HG03571 (cell line): ENCODE results near the gene BBS4.
"Not testable (repeated sequence)": the region's sequence is repeated elsewhere in the genome, so short reads cannot be mapped to it uniquely, and the experiment has no call there.

Experiments used
- ATAC-seq: cut with Tn5 transposase; IDR thresholded peaks from one replicate; pipeline ENCODE4 v1.9.1; 2021; ENCODE audit not compliant: unreplicated experiment

The BBS4 gene

GRCh38 chr15:72698938-72699337, 12.9 kb downstream of the BBS4 start:
- ATAC-seq, result no peak

- no peak for ATAC-seq
Measured at GRCh38 chr15:72700076-72700475, 14.1 kb downstream of the BBS4 start.

DNA sequence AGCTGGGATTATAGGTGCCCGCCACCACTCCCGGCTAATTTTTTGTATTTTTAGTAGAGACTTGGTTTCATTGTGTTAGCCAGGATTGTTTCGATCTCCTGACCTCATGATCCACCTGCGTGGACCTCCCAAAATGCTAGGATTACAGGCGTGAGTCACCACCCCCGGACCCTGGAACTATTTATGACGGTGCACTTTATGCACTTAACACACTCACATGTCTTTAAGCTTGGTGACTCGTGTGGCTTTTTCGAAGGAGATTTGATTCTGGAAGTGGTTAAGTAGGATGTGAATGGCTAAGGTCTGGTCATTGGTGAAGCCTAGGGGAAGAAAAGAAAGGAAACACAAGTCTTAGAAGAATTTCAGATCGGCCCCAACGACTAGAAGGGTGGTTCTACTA, 20.3 kb downstream of the BBS4 start:
- no peak for ATAC-seq

DNA sequence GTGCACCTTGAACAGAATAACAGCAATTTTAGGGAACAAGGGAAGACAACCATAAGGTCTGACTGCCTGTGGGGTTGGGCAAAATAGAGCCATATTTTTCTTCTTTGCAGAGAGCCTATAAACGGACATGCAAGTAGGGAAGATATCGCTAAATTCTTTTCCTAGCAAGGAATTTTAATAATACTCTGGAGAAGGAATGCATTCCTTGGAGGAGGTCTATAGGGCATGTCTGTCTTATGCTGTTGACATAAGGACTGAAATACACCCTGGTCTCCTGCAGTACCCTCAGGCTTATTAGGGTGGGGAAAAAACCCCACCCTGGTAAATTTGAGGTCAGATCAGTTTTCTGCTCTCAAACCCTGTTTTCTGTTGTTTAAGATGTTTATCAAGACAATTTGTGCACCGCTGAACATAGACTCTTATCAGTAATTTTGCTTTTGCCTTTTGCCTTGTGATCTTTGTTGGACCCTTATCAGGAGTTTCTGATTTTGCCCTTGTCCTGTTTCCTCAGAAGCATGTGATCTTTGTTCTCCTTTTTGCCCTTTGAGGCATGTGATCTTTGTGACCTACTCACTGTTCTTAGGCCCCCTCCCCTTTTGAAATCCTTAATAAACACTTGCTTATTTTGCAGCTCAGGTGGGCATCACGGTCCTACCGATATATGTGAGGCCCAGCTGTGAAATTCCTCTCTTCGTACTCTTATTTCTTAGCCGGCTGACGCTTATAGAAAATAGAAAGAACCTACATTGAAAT, 22.7 kb downstream of the BBS4 start:
- not testable (repeated sequence) for ATAC-seq

DNA sequence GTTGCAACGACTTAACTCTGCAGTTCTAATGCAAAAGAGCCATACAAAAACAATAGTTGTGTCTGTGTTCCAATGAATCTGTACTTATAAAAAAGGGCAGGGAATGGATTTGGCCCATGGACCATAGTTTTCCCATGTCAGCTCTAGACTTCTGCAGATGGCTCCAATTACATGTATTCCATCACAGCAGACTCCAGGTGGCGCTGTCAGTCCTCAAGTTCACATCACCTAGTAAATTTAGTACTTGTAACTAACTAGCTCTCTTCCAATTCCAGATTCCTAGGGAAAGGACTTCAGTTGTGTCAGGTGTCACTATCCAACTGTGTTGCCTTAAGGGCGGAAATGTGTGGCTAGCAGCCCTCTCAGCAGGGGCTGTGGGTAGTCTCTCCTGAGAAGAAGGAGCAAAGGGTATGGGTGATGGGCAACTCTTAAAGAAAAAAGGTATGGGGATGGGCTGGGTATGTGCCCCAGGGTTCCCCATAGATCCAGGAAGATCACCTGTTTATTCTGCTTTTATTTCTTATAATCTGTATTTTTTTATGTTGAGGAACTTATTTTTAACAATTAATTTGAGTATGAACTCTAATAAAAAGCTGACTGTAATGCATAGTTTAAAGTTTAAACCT, 36.2 kb downstream of the BBS4 start:
- no peak for ATAC-seq

DNA sequence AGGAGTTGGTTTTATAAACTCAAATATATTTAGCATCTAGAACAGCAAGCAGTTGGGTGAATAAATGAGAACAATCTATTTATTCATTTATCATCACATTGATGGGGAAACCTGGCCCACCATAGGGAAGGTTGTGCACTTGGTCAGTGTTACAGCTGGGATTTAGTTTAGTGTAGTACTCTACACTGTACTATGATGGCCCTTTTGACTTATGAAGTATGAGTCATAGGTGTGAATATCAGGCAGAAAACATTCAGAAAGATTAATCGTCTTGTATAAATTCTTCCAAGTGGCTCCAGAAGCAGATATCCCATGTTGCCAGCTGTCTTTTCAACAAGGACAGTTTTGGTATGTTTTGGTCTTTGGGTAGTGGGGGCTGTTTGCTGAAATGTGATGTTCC, 38.0 kb downstream of the BBS4 start:
- no peak for ATAC-seq

- ATAC-seq, result no peak
Measured at GRCh38 chr15:72725446-72725845, 39.4 kb downstream of the BBS4 start.

GRCh38 chr15:72725851-72726250, 39.8 kb downstream of the BBS4 start:
- not testable (repeated sequence) for ATAC-seq

DNA sequence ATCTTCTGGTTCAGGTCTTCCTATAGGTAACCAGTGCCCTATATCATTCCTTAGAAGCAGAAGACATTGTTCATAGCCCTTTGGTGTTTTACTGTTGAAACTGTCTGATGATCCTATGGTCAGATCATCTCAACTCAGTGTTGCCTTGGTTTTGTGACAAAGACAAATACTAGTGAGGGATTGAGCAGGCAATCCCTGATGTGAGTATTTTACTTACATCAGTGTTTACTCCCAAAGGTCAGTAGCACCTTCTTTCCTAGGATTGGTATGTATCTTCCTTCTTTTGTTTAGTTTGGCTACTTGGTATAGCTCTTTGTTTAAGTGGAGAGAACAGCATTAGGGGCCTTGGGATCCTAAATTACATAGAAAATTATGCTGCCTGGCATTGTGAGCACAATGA, 41.1 kb downstream of the BBS4 start:
- ATAC-seq, result no peak

DNA sequence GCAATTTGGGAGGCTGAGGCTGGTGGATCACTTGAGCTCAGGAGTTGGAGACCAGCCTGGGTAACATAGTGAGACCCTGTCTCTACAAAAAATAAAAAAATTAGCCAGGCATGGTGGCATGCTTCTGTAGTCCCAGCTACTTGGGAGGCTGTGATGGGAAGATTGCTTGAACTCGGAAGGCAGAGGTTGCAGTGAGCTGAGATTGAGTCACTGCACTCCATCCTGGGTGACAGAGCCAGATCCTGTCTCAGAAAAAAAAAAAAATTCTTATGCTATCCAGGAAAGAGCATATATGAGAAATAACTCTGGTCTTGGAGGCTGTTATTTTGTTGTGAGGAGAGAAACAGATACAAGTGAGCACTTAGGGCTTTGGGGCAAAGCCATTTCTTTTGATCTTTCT, 42.2 kb downstream of the BBS4 start:
- not testable (repeated sequence) for ATAC-seq

GRCh38 chr15:72728821-72729220, 42.8 kb downstream of the BBS4 start:
- ATAC-seq, result no peak

DNA sequence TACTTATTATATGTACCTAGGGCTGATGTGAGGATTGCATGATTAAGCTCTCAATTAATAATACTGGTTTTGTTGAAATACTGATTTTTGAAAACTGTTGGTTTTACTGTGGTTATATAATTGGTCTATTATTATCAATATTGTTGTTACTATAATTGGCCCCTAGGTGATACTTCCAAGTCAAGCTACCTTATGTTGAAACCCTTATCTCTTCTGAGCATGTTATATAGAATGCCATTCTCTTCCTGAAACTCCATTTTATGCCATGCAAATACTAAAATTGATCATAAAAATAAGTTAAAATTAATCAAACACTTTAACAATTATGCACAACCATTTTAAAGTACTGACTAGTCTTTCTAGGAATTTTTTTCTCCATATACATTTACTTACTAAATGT, 46.1 kb downstream of the BBS4 start:
- ATAC-seq, result no peak

DNA sequence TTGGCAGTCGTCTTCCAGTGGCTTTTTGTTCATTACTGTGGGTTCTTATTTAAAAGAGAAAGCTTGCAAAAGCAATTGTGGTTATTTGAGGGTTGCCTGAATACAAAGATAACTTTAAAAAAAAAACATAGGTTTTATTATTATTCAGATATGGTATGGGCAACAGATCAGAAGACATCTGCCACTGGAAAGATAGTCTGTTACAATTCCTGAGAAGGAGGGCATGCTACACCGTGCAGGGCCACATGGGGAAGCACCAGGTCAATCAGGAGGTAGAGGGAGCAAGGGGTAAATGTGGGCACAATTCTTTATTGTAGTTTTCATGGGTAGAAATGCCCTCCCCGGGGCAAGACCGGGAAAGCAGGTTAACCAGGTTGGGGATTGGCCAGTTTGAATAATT, 46.5 kb downstream of the BBS4 start:
- no peak for ATAC-seq

DNA sequence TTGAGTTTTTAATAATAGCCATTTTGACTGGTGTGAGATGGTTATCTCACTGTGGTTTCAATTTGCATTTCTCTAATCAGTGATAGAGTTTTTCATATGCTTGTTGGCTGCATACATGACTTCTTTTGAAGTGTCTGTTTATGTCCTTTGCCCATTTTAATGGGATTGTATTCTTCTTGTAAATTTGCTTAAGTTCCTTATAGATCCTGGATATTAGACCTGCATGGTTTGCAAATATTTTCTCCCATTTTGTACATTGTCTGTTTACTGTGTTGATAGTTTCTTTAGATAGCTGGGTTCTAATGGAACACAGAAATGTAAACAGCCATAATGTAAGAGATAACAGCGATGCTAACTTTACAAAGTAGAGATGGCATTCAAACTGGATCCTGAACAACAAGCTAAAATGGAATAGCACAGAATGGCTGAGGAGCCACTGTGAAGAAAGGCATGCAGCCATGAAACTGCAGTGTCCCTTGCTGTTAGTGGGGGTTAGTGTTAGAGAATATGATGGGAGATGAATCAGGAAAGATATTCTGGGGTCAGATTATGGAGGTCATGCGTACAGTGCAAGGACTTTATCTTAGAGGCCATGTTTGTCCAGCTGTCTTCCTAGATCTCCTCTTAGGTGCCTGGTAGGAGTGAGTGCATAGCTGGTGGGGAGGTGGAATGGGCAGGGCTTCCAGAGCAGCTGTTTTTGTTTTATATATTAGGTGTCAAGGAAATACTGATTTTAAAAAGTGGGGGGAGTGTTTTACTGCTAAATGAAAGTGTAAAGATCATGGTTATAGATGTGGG, 48.1 kb downstream of the BBS4 start:
- no peak for ATAC-seq

DNA sequence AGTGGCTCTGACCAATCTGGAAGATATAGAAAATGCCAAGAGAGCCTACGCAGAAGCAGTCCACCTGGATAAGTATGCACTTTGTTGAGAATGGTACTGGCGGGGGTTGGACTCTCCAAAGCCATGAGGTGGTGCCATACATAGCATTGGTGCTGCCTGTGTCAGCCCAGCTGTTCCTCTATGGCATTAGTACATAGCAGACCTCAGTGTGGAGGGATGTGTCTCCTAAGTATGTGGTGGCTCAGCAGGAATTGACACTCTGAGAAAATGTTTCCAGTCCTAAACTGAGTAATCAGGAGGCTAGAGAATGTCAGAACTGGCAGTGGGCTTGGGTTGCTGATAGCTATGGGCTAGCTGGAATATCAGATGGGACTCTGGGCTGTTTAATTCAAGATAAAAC, 49.1 kb downstream of the BBS4 start:
- no peak for ATAC-seq

DNA sequence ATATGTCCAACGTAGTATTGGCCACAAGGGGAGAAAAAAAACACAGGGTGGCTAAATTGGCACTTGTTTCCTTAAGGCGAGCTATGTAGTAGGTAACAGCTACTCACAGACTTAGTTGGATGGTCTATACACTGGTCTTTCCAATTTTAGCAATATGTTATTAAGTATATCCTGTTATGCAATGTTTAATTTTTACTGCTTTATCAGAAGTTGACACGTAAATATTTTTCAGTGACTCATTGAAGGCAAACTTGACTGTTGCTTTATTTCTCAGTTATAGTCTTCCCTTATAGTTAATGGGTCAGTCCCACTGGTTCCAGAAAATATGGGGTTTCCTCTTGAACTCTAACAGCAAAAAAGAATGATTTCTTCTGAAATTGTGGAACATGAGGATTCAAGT, 51.1 kb downstream of the BBS4 start:
- ATAC-seq, result no peak

DNA sequence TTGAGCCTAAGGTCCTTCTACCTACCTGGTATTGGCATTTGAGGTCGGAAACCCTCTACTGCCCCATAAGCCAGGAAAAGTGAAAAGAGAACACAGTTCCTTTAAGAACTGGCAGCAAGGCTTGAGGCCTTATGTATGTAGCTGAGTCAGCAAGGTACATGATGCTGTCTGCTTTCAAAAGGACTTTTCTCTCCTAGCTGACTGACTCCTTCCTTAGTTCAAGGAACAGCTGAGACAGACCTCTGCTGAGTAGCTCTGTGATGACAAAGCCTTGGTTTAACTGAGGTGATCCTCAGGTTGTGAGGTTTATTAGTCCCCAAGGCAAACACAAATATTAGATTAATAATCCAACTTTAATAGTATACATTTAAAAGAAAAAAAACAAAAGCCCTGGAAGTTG, 51.7 kb downstream of the BBS4 start:
- no peak for ATAC-seq

DNA sequence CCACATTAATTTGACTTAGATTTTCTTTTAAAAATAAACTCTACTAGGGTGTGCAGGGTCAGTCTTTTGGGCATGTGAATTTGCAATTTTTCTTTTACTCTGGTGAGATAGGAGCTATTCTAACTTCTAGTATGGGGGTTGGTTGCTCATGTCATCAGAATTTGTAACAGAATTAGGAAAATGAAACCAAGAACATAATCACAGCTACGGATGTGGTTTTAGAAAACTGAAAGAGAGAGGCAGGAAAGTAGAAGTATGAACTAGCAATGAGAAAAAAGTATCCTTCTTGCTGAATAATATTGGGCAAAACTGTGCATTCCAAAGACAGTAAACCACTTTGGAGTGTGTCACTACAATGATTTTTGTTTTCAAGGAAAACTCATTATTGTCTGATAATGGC, 54.2 kb downstream of the BBS4 start:
- ATAC-seq, result peak; percentile 80

DNA sequence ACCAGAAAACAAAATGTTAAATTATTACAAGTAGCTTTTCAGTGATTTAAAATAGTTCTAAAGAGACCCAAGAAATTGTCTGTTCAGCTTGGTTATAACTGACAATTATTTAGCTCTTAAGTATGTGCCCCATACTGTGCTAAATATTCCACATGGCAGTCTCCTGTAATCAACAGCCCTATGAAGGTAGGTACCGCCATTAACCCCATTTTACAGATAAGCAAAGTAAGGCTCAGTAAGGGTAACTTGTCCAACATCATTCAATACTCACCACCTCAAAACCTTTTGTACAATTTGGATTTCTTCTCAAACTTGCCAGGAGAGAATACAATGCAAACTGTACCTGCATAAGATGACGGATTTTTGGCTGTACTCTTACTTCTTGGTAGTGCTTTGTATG, 63.7 kb downstream of the BBS4 start:
- ATAC-seq, result no peak

DNA sequence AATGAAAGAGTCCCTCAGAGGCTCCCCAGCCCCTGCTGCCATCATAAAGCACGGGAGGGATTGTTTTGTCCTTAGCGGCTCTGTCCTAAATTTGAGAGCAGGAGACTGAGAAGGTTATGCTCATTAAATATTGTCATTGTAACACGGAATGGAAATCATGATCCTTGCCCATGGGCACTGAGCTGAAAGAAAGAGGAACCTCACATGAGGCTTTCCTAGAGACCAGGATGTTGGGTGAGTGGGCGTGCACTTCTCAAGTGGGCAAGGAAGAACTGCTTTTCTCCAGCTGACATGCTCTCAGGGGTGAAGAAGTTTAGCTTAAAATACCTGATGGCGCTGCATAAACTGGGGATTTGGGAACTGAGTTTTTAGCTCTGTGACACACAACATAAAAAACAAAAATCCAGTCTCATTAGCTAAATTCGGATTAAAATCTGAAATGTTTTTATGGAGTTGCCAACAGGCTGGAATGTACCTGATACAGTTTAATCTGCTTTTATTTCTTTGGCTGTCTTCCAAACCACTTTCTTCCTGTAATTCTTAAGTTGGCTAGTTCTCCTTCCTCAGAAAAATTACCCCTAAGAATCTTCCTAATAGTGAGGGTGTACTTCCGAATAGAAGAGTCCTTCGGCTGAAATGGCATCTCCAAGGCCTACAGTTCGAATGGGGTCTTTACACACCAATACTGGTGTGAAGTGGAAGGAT, 65.9 kb downstream of the BBS4 start:
- ATAC-seq, result no peak

GRCh38 chr15:72754096-72754495, 68.1 kb downstream of the BBS4 start:
- no peak for ATAC-seq
